Stimulated activated CD8-positive, alpha-beta memory T cell treated with anti-CD3 and anti-CD28 coated beads, Interleukin-4, amount 100 ng/mL, for 4 hours (primary cell): ENCODE results near the gene EFCAB6.

Source experiments
- DNase-seq, 2 donors: peaks; one replicate each; pipeline ENCODE4 v3.0.0-alpha.2; 2020; ENCODE audit warnings: low read depth in 2 of 2, low spot score in 1 of 2

EFCAB6 gene

DNA sequence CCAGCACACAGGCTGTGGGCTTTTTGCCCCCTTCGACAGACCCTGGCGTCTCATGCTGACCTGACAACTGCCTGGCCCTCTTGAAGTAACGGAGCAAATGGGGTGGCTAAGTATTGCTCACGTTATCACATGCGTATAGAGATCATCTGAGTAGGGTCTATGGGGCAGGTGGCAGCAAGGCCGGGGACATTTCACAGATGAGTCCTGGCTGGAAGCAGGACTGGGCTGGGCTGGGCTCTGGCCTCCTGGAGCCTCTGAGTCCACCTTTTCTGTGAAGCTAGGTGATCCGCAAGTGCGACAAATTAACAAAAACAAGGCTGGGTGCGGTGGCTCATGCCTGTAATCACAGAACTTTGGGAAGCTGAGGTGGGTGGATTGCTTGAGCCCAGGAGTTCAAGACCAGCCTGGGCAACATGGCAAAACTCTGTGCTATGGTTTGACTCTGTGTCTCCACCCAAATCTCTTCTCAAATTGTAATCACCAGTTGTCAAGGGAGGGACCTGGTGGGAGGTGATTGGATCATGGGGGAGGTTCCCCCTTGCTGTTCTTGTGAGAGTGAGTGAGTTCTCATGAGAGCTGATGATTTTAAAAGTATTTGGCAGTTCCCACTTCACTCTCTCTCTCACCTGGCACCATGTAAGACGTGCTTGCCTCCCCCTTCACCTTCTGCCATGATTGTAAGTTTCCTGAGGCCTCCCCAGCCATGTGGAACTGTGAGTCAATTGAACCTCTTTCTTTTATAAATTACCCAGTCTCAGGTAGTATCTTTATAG is 278.3 kb downstream of the EFCAB6 start:
- DNase-seq: no peak

DNA sequence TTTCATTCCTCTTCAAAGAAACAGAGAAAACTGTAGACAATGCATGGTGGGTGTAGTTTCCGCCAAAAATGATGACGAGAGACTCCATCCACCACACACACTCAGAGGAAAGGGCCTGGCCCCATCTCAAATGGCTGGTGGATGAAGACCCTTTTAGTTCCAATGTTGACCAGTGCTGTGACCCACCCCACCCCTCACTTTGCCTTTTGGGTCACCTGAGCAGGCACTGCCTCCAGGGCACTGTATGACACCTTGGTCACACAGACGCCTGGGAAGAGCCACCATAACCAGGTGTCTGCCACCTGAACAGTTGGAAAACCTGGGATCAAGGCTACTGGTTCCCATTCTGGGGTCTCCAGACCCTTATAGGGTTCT is 279.0 kb downstream of the EFCAB6 start:
- no peak for DNase-seq

DNA sequence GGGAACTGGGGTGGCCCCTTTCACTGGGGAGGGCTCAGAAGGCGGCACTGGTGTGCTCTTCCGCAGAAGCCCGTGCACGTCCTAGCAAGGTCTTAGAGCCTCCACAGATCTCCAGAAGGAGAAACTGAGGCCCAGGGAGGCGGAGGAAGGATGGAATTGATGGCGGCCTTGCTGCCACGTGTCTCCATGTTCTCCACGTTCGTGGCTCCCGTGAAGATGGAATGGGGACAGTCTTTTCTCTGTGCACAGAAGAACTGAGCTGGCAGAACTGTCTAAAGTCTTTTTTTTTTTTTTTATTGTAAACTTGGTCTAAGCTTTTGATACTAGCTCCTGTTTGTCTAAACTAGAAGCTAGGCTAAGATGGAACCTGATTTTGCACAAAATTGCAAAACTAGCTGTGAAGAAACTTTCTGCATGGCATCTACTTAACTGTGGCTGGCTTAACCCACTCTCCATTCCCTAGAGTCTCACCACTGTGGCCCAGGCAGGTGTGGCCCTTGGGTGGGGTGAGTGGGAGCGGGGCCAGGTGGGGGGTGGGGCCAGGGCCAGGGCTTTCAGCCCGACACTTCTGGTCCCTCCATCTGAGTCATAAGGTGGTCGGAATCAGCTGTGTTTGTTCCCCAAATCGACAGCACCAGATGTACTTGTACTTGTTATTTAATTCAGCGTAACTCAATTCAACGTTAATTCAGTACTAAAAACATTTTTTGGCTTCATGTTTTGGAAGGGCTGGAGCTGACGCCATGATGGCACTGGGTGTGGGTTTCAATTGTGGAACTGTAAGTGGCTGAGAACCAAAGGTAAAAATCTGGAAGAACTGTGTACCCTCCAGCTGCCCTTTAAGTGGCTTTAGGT is 279.6 kb downstream of the EFCAB6 start:
- no peak for DNase-seq

DNA sequence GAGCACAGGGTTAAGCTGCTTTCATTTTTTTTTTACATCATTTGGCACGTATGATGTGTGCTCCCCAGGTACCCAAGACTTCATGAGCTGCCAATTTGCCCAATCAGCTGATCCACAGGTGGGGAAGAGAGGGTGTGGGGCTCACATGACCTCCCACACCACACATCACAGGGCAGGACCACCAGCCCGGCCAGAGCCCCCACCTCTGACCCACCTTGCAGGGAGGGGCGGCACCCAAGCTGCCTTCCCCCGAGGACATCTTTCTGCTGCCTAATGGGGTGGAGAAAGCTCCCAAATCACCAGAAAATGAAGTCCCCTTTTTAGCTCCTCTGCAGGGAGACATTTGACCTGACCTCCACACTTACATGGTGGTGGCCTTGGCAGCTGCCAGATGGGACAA is 280.5 kb downstream of the EFCAB6 start:
- no peak for DNase-seq

DNA sequence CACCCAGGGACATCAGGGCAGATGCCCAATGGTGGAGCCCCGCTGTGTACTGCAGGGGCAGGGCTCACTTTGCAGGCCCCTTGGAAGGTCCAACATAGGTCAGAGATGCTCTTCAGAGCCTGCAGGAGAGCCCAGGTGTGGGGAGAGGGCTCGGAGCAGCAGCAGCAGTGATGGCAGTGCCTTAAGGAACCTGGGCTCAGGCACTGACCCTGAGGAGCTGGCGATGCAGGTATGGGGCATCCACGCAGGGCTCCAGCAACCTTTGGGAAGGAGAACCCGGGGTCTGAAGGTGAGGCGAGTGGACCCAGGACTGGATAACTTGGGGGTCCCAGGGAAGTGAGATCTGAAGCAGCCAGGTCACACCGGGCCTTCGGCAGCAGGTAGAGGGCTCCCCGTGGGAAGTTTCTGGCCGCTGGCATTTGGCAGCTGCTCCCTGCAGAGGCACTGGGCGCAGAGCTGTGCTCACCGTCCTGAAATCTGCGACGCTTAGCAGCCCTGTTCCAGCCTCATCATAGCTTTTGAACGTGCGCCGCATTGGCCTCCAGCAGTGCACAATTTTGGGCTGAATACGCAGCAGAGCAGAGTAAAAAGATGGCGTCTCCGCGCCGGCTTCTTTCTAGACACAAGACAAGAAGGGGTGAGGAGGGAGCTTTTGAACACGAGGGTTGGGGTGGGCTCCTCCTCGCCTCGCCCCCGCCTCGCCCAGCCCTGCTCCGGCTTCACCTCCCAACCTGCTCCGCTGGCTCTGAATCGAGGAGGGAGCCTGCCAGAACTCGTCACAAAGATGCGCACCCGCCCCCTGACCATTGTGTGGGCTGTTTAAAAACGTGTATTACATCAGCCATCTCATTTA is 281.5 kb downstream of the EFCAB6 start:
- no peak for DNase-seq

DNA sequence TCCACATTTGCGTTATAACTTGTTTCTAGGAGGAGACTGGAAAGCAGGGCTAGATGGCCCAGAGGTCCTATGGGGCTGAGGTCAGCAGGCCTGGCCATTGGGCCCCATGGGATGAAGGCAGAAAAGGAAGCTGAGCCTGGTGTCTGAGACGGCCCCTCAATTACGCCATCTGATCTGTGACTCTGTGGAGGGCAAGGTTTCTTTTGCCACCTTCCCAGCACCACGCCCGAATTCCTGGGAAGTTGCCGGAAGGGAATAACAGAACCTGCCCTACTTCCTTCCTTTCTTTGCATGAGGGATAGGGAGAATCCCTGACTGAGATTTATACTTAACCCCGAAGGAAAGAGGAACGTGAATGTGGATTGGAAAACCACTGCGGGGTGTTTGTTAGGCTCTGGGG is 282.2 kb downstream of the EFCAB6 start:
- DNase-seq: no peak

DNA sequence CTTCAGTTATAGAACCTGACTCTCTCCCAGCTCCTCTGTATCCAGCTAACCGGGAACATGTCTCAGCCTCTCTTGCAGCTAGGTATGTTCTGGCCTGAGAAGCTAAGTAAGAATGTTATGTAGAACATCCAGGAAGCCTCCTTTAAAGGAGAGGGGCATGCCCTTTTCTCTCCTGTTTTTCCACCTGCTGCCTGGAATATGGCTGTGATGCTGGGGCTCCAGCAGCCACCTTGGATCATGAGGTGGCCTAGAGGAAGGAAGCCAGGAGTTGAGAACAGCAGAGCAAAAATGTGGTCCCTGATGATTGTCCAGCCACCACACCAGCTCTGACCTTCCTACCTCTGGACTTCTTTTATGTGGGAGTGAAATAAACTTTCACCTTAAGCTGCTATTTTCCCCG is 282.6 kb downstream of the EFCAB6 start:
- DNase-seq: no peak

DNA sequence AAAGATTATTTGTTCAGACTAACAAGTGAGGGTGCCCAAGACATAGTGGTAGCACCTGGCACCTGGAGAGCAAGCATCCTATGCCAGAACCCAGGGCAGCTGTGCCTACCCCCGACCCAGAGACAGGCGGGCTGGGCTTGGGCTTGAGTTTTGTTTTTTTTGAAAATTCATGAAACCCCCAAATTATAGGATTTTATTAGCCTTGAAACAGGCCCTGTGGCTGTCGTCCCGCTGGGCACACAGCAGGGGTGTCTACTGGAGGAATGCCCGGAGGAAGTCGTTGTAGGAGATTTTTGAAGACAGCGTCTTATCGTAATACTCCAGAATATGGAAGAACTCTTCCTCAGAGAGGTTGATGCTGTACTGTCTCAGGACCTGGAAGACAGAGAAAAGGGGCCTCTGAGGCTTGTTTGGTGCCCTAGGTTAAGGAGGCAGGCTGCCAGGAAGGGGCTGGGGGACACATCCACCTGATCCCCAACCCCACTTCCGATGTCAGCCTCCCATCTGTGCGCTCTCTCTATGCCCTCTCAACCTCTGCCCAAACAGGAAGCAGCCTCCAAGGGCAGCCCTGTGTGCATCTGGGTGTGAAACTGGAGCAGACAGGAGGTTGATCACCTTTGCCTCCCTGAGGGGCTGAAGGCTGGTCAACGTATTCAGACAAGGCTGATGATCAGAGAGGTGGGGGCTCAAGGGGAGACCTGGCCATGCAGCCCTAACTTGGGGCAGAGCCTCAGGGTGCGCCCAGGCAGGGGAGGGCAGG is 283.3 kb downstream of the EFCAB6 start:
- no peak for DNase-seq

DNA sequence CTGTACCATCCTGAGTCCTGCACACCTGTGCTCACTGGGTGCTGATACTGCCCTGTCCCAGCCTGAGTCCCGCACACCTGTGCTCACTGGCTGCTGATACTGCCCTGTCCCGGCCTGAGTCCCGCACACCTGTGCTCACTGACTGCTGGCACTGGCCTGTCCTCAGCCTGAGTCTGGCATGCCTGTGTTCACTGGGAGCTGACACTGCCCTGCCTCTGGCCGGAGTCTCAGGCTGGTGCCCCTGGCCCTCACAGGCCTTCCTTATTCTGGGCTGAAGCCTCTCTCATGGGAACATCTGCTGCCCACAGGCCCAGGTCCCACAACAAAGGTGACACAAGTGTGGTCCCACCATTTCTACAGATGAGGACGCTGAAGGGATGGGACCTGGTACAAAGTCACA is 285.2 kb downstream of the EFCAB6 start:
- no peak for DNase-seq

DNA sequence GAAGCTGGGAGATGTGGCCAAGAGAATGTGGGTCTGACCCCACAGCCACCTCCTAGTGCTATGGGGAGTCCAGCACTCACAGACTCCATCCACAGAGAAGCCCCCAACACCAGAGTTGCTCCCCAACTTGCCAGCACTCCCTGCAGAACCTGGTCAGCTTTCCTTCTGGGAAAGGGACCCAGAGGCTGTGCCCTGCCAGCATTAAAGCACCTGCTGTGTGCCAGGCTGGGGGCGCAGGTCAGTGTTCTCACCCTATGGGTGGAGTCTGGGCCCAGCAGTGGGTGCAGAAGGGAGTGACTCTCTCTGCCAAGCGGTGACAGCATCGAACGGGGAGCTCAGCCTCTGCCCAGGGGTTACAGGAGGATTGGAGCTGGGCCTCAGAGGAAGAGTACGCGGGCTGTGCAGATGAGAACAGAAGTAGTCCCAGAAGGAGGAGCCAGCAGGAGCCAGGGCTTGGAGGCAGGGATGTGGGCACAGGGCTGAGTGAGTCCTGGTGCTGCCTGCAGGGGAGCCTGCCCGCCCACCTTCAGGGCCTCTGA is 285.9 kb downstream of the EFCAB6 start:
- DNase-seq: no peak

DNA sequence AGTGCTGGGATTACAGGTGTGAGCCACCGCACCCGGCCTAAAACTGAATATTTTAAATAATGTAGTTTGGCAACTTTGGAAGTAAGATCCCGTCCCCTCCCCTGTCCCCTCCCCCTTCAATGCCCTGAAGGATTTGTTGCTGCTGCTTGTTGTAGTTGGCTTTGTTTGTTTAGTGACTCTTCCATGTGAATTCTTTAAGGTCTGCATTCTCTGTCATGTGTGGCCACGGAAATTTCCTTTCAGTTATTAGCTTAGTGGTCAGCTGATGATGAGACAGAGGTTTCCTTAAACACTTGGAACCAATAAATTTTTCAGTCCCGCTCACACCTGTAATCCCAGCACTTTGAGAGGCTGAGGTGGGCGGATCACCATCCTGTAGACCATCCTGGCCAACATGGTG is 290.4 kb downstream of the EFCAB6 start:
- no peak for DNase-seq

DNA sequence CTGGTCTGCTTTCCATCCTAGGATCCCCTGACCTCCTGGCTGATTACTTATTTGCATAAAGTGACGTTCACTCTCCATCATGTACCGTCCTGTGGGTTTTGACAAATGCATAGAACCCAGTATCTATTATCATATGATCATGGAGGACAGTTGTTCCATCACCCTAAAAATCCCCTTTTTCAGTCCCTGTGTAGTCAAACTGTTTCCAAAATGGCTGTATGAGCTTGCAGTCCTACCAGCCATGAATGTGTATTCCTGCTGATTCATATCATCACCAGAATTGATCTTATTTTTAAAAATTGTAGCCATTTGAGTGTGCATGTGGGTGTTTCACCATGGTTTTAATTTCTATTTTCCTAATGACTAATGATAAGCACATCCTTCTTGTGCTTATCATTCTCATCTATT is 291.5 kb downstream of the EFCAB6 start:
- DNase-seq: no peak

DNA sequence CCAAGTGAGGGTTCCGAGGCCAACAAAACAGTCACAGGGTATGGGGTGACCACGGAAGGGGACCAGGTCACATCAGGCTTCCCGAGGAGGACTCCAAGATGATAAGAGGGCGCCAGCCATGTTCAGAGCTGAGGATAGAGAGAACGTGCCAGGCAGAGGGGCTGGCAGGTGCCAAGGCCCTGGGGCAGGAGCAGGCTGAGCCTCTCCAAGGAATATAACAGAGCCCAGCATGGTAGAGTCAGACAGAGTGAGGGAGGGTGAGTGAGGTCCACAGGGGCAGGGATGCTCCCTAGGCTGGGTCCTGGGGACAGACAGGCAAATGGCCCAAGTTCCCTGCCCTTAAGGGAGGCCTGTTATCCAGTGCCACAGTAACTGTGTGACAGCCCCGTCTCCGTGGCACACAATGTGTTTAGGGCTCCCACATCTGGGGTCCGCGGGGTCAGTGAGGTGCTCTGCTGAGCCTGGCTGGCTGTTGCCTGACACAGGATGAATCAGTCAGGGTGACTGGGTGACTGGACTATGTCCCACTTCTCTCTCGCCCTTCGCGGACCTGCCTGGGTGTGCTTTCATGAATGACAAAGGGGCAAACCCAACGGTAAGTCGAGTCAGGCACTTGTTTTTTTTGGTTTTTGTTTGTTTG is 295.0 kb downstream of the EFCAB6 start:
- DNase-seq: no peak

DNA sequence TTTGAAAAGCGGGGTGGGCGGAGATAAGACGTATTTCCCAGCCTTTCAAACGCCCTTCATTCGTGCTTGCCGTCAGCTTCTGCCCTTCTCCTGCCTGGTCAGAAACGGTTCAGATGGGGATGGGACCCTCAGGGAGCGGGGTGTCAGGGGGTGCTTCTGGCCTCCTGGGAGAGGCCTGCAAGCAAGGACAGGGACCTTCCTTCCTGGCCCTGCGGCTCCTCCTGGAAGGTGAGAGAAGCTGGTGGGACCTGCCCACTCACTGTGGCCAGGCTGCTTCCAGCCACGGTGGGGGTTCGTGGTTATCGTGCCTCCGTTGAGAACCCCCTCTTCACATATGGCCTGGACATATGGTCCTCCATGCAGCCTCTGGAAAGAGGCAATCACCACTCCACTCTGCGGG is 295.7 kb downstream of the EFCAB6 start:
- DNase-seq: no peak

DNA sequence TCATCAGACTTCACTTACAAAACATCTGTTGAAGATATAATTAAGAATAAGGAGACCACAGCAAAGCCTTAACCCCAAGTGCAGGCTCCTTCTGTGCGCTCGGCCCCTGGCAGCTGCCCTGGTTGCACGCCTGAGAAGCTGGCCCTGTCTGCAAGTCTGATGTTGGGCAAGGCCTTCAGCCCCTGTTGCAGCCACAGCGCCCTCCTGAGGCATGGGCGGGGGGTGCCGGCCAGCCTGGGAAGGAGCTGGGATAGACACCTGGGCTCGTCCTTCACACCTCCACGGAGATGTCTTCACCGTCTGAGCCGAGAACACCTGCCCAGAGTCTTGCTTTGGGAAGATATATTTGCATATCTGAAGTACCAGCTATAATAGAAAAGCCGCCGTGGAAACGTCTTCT is 296.2 kb downstream of the EFCAB6 start:
- no peak for DNase-seq

DNA sequence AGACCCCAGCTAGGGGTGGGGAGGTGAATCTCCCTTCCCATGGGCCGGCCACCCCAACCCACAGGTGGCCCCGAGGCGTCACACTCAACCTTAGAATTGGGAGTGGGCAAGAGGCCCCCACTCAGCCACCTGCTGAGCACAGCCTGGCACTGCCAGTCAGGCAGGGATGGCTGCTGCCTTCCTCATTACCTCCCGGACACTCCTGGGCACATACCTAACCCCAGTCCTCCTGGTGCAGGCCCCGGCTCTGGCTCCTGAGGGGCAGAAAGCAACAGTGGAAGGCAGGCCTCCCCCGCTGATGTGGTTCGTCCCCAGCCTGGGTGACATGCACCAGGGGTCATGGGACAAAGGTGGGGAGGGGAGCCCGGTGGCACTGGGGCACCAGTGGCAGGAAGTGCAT is 296.7 kb downstream of the EFCAB6 start:
- no peak for DNase-seq

DNA sequence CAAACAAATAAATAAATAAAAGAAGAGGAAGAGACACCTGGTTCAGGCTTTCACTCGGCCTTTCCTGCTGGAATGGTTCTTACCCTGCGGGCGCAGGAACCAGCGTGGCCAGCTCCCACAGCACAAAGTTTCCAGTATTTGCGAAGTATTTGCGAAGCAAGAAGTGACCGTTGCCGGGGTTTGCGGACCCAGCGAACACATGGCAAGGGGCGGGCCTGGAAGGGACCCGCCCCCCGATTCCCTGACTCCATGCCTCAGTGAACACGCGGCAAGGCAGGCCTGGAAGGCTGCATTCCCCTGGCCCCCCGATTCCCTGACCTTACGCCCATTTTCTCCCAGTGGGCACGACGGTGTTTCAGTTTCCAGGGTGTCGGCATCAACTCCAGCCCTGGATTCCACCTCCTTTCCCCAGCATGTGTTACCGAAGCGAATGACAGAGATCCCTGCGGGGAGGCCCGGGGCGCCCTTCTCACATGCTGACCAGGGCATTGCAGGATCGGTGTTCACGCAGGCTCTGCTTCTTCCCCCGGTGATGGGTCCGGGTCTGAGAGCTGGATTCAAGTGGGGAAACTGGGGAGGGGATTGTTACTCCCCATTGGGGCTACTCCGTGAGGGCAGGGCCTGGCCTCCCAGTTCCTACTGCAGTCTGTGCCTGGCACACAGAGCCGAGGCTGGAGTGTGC is 297.5 kb downstream of the EFCAB6 start:
- no peak for DNase-seq

DNA sequence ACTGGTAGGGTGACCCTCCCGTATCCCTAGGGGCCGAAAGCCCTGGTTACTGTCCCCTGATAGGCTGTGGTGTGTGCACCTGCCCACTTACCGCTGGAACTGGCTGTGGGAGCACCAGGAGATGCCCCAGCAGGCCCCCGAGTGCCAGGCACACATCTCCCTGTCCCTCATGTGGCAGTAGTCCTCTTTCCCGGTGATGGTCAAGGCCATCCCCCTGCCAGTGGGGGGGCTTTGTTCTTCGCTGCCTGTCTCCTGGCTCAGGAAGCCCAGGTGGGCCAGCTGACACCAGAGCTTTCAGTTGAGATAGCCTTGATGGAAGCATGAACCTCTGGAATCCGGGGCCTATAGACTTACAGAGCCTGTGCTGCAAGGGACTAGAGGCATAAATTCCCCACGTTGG is 299.8 kb downstream of the EFCAB6 start:
- DNase-seq: no peak

DNA sequence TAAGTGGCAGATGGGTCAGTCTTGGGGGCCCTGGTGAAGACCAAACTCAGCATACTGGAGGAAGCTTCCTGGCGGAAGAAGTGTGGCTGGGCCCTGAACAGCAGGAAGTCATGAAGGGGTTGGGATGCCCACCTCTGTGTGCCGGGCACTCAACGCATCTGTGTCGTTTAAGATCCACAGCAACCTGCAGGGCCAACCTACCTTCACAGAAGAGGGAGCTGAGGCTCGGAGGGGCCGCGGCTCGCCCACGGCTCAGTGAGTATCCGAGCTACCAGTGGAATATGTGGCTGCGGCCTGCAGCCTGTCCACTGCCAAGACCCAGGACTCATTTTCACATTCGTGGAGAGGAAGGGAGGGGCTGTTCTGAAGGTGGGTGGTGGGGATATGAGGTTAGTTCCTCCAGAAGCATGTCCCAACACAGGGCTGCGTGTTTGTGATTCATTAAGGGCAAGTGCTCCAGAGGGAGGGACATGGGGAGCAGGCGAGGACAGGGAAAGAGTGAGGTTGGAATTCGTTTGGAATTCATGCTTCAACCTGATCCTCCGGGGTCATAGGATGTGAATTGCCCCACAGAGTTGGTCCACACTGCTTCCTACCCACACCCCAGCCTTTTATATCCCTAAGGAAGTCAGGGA is 300.7 kb downstream of the EFCAB6 start:
- no peak for DNase-seq
